H54 (cell line): Measurements from ENCODE around the gene CXXC5.
"Not testable (repeated sequence)": the region's sequence is repeated elsewhere in the genome, so short reads cannot be mapped to it uniquely, and the experiment has no call there.

Source experiments
- DNase-seq: peaks from one replicate; pipeline ENCODE4 v3.0.0; 2011; ENCODE audit warnings: low spot score, mixed read lengths; ENCODE audit not compliant: insufficient read length
- FAIRE-seq: peaks from 3 replicates; lab custom pipeline; 2011; peaks lifted over from hg19 to GRCh38; lab: Jason Lieb, UNC
- POLR2A ChIP-seq: IDR thresholded peaks from 2 replicates; pipeline ENCODE4 v1.6.1; 2011; ENCODE audit warnings: low read depth, mild to moderate bottlenecking, low read length

CXXC5 gene

GRCh38 chr5:139648205-139649081 lies at the start of gene CXXC5:
Gene CXXC5 (plus strand): TSS chr5:139648349. CDS start chr5:139680524, 32,175 bp downstream.
- TF ChIP-seq POLR2A: peak; percentile 69
- no peak for FAIRE-seq
- DNase-seq: peak; percentile 73

GRCh38 chr5:139598601-139598965 lies 49.6 kb upstream of the CXXC5 start:
- not testable (repeated sequence) for FAIRE-seq

GRCh38 chr5:139600336-139600949 lies 47.7 kb upstream of the CXXC5 start:
- DNase-seq (no peak), FAIRE-seq (no peak)
- TF ChIP-seq POLR2A: no peak

More at GRCh38 chr5:139598601-139598965, 49.6 kb upstream of the CXXC5 start:
- not testable (repeated sequence) for DNase-seq

- no peak for DNase-seq
- no peak for TF ChIP-seq POLR2A
- FAIRE-seq: no peak
Measured at GRCh38 chr5:139601429-139601828, 46.7 kb upstream of the CXXC5 start.

GRCh38 chr5:139601948-139602347 lies 46.2 kb upstream of the CXXC5 start:
- FAIRE-seq, DNase-seq: not testable (repeated sequence)

GRCh38 chr5:139605887-139606286 lies 42.3 kb upstream of the CXXC5 start:
- no peak for DNase-seq
- no peak for TF ChIP-seq POLR2A
- FAIRE-seq: no peak

- no peak for TF ChIP-seq POLR2A
- FAIRE-seq (no peak), DNase-seq (no peak)
Measured at GRCh38 chr5:139611703-139612584, 36.2 kb upstream of the CXXC5 start.

GRCh38 chr5:139619861-139620260 lies 28.3 kb upstream of the CXXC5 start:
- DNase-seq: no peak
- FAIRE-seq: no peak
- TF ChIP-seq POLR2A: no peak

GRCh38 chr5:139625398-139625797 lies 22.8 kb upstream of the CXXC5 start:
- FAIRE-seq, DNase-seq: not testable (repeated sequence)

- FAIRE-seq (no peak), DNase-seq (no peak)
- TF ChIP-seq POLR2A: no peak
Measured at GRCh38 chr5:139630855-139631254, 17.3 kb upstream of the CXXC5 start.

- no peak for TF ChIP-seq POLR2A
- DNase-seq: no peak
- no peak for FAIRE-seq
Measured at GRCh38 chr5:139631520-139632165, 16.5 kb upstream of the CXXC5 start.

- FAIRE-seq (peak; percentile 11), DNase-seq (peak; percentile 51)
- TF ChIP-seq POLR2A: no peak
Measured at GRCh38 chr5:139633295-139634027, 14.7 kb upstream of the CXXC5 start.

- no peak for TF ChIP-seq POLR2A
- DNase-seq (no peak), FAIRE-seq (no peak)
Measured at GRCh38 chr5:139634028-139634325, 14.2 kb upstream of the CXXC5 start.
